Stimulated activated CD8-positive, alpha-beta memory T cell treated with anti-CD3 and anti-CD28 coated beads, Interleukin-2, amount 100 ng/mL, for 48 hours (primary cell): ENCODE measurements around the gene PAPSS2.

ENCODE experiments used
- DNase-seq, 2 donors: peaks; one replicate each; pipeline ENCODE4 v3.0.0-alpha.2; 2020; ENCODE audit warnings: low read depth in 2 of 2

Gene PAPSS2

GRCh38 chr10:87750001-87750671 lies 90.5 kb downstream of the PAPSS2 start:
- DNase-seq: no peak

- no peak for DNase-seq
Observed at GRCh38 chr10:87750817-87751216, 91.1 kb downstream of the PAPSS2 start.

GRCh38 chr10:87751274-87751673 lies 91.6 kb downstream of the PAPSS2 start:
- DNase-seq: no peak

- DNase-seq: no peak
Observed at GRCh38 chr10:87752566-87752965, 92.9 kb downstream of the PAPSS2 start.

- no peak for DNase-seq
Observed at GRCh38 chr10:87753995-87754866, 94.6 kb downstream of the PAPSS2 start.

- DNase-seq: no peak
Observed at GRCh38 chr10:87757685-87758084, 98.0 kb downstream of the PAPSS2 start.

- DNase-seq: no peak
Observed at GRCh38 chr10:87759551-87759950, 99.9 kb downstream of the PAPSS2 start.

- no peak for DNase-seq
Observed at GRCh38 chr10:87760195-87760905, 100.7 kb downstream of the PAPSS2 start.

- DNase-seq: no peak
Observed at GRCh38 chr10:87761153-87761552, 101.5 kb downstream of the PAPSS2 start.

- peak; percentile 19 to 33 for DNase-seq
Observed at GRCh38 chr10:87761892-87762291, 102.2 kb downstream of the PAPSS2 start.

GRCh38 chr10:87763086-87763861 lies 103.6 kb downstream of the PAPSS2 start:
- no peak for DNase-seq

GRCh38 chr10:87764072-87764934 lies 104.6 kb downstream of the PAPSS2 start:
- DNase-seq: no peak

- no peak for DNase-seq
Observed at GRCh38 chr10:87765666-87766376, 106.1 kb downstream of the PAPSS2 start.

GRCh38 chr10:87767253-87767652 lies 107.6 kb downstream of the PAPSS2 start:
- no peak for DNase-seq

- no peak for DNase-seq
Observed at GRCh38 chr10:87771871-87772500, 112.3 kb downstream of the PAPSS2 start.

GRCh38 chr10:87775766-87776165 lies 116.1 kb downstream of the PAPSS2 start:
- no peak for DNase-seq

GRCh38 chr10:87776328-87776727 lies 116.7 kb downstream of the PAPSS2 start:
- DNase-seq: no peak

- DNase-seq: no peak
Observed at GRCh38 chr10:87781545-87781944, 121.9 kb downstream of the PAPSS2 start.

- DNase-seq: no peak
Observed at GRCh38 chr10:87782721-87783120, 123.0 kb downstream of the PAPSS2 start.

GRCh38 chr10:87786421-87786820 lies 126.7 kb downstream of the PAPSS2 start:
- no peak for DNase-seq
